ENCODE measurements around the gene CLCN6. TPM values are rescaled to one million over a fixed set of nuclear protein-coding genes. Genes with fewer than 3 reads are reported as not detected.

CLCN6 gene
- total and polyA plus RNA-seq, 2 of the 13 experiments (the other 11 are each of a cell fraction or from before 2014, with no cell fraction given), result 14.9 to 19.3 TPM

GRCh38 chr1:11842154-11843041 is 36.4 kb downstream of the CLCN6 start (continued):
- TF ChIP-seq, protein P1, sequence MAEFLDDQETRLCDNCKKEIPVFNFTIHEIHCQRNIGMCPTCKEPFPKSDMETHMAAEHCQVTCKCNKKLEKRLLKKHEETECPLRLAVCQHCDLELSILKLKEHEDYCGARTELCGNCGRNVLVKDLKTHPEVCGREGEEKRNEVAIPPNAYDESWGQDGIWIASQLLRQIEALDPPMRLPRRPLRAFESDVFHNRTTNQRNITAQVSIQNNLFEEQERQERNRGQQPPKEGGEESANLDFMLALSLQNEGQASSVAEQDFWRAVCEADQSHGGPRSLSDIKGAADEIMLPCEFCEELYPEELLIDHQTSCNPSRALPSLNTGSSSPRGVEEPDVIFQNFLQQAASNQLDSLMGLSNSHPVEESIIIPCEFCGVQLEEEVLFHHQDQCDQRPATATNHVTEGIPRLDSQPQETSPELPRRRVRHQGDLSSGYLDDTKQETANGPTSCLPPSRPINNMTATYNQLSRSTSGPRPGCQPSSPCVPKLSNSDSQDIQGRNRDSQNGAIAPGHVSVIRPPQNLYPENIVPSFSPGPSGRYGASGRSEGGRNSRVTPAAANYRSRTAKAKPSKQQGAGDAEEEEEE (CRISPR knock-in tag; IDR thresholded peaks at IDR 0.05; ENCODE audit: borderline replicate concordance), result no peak
- TF ChIP-seq TCF7 (IDR thresholded peaks at IDR 0.05; ENCODE audit: low read depth) (peak; percentile 77), RARA (CRISPR knock-in tag; IDR thresholded peaks at IDR 0.05) (peak; percentile 95), NR2C2 (CRISPR knock-in tag; IDR thresholded peaks at IDR 0.05; ENCODE audit: borderline replicate concordance) (peak; percentile 81), PITX1 (CRISPR knock-in tag; IDR thresholded peaks at IDR 0.05) (peak; percentile 91), MEIS1 (CRISPR knock-in tag; IDR thresholded peaks at IDR 0.05; ENCODE audit: borderline replicate concordance) (peak; percentile 82; the same call in 1 of the 2 replicates), ZNF138 (CRISPR knock-in tag; IDR thresholded peaks at IDR 0.05; ENCODE audit: low read depth) (no peak), GTF2F1 (IDR thresholded peaks at IDR 0.05; ENCODE audit: low read length) (no peak), ZBTB4 (CRISPR knock-in tag; IDR thresholded peaks at IDR 0.05; ENCODE audit: borderline replicate concordance) (no peak), ZFP90 (CRISPR knock-in tag; IDR thresholded peaks at IDR 0.05; ENCODE audit: borderline replicate concordance) (peak; percentile 79), KDM5B (CRISPR knock-in tag; IDR thresholded peaks at IDR 0.05; ENCODE audit: borderline replicate concordance) (peak; percentile 33; the same call in 1 of the 2 replicates), ZNF549 (CRISPR knock-in tag; IDR thresholded peaks at IDR 0.05) (no peak), RERE (CRISPR knock-in tag; IDR thresholded peaks at IDR 0.05; ENCODE audit: low read depth) (peak; percentile 69; the same call in 1 of the 2 replicates), ZSCAN5A (CRISPR knock-in tag; IDR thresholded peaks at IDR 0.05; ENCODE audit: borderline replicate concordance) (no peak), TBP (CRISPR knock-in tag; IDR thresholded peaks at IDR 0.05) (no peak), RELA (CRISPR knock-in tag; IDR thresholded peaks at IDR 0.05) (no peak), THAP11 (CRISPR knock-in tag; IDR thresholded peaks at IDR 0.05) (peak; percentile 72)

Measured in HepG2 (cell line).